Measurements from ENCODE around the gene TUT4.

DNA sequence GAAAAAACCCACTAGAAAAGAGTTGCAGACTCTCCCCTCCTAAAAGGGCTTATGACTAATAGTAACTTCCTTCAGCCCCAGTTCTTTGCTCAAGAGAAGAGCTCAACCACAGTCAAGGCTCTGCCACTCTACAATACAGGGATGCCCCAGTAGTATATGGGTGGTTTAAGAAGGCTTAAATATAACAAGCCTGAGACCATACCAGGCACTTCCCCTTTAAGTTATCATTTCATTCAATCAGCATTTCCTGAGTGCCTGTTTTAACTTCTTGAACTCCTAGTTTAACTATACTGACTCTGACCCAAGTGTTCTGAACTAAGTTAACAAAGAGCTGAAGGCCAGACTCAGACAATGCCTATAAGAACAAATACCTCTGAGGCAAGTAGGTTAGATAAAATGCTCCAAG lies 128.7 kb downstream of the TUT4 start:
- TF ChIP-seq, protein P1, sequence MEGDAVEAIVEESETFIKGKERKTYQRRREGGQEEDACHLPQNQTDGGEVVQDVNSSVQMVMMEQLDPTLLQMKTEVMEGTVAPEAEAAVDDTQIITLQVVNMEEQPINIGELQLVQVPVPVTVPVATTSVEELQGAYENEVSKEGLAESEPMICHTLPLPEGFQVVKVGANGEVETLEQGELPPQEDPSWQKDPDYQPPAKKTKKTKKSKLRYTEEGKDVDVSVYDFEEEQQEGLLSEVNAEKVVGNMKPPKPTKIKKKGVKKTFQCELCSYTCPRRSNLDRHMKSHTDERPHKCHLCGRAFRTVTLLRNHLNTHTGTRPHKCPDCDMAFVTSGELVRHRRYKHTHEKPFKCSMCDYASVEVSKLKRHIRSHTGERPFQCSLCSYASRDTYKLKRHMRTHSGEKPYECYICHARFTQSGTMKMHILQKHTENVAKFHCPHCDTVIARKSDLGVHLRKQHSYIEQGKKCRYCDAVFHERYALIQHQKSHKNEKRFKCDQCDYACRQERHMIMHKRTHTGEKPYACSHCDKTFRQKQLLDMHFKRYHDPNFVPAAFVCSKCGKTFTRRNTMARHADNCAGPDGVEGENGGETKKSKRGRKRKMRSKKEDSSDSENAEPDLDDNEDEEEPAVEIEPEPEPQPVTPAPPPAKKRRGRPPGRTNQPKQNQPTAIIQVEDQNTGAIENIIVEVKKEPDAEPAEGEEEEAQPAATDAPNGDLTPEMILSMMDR (IDR thresholded peaks at IDR 0.05) = no peak
- TF ChIP-seq POLR2A (IDR thresholded peaks at IDR 0.05) = no peak
- no peak for TF ChIP-seq POLR2AphosphoS5 (IDR thresholded peaks at IDR 0.05)

Data from breast epithelium (tissue), 3 donors.